K562 (cell line): ENCODE results near the gene SEBOX. TPM values are rescaled to one million over a fixed set of nuclear protein-coding genes. Genes with fewer than 3 reads are reported as not detected.

Experiments
- BRD9 ChIP-seq: fragments of 450-650 bp; IDR thresholded peaks from 2 replicates; pipeline ENCODE4 v1.6.1; 2018; ENCODE audit warnings: low read depth; ENCODE audit not compliant: partially characterized antibody
- CCNT2 ChIP-seq: IDR thresholded peaks from 2 replicates; pipeline ENCODE4 v1.6.1; 2011; ENCODE audit warnings: borderline replicate concordance, low read depth, mild to moderate bottlenecking, moderate library complexity, mixed read lengths, low read length; ENCODE audit not compliant: insufficient read length; ENCODE audit errors: extremely low read depth
- COPS2 ChIP-seq: fragments of 450-650 bp; conservative IDR thresholded peaks from 2 replicates; pipeline ENCODE4 v1.6.1; 2016; ENCODE audit warnings: mild to moderate bottlenecking, moderate library complexity
- FIP1L1 ChIP-seq: fragments of 200-400 bp; formaldehyde crosslinking; IDR thresholded peaks from 2 replicates; pipeline ENCODE4 v1.6.1; 2018; ENCODE audit warnings: mild to moderate bottlenecking, low read depth, low read length; ENCODE audit not compliant: poor library complexity, severe bottlenecking
- GATA2 ChIP-seq: sonication (generic); formaldehyde crosslinking; IDR thresholded peaks from 2 replicates; pipeline ENCODE4 v1.4.0; 2020; ENCODE audit warnings: mild to moderate bottlenecking, missing genetic modification reagents
- ILF3 ChIP-seq: fragments of 450-650 bp; IDR thresholded peaks from 2 replicates; pipeline ENCODE4 v1.6.1; 2018; ENCODE audit warnings: antibody characterized with exemption, mild to moderate bottlenecking, moderate library complexity, borderline replicate concordance
- MBD2 ChIP-seq: sonication (generic); IDR thresholded peaks from 2 replicates; pipeline ENCODE4 v1.6.1; 2016; ENCODE audit warnings: low read depth, borderline replicate concordance
- MED1 ChIP-seq: sonication (generic); formaldehyde crosslinking; IDR thresholded peaks from 2 replicates; pipeline ENCODE4 v1.8.1; 2023; ENCODE audit warnings: missing genetic modification reagents, borderline replicate concordance
- PHTF2 ChIP-seq: fragments of 250-450 bp; sonication (Bioruptor Pico); IDR thresholded peaks from 2 replicates; pipeline ENCODE4 v1.5.0; 2021; ENCODE audit warnings: mild to moderate bottlenecking
- POLR3G ChIP-seq: IDR thresholded peaks from 2 replicates; pipeline ENCODE4 v1.6.1; 2011; ENCODE audit not compliant: insufficient read length, insufficient replicate concordance; ENCODE audit errors: extremely low read depth
- PURB ChIP-seq: sonication (generic); formaldehyde crosslinking; IDR thresholded peaks from 2 replicates; pipeline ENCODE4 v1.9.0; 2021; ENCODE audit warnings: low read depth, mild to moderate bottlenecking, missing genetic modification reagents
- RFX5 ChIP-seq: IDR thresholded peaks from 2 replicates; pipeline ENCODE4 v1.6.1; 2011; ENCODE audit warnings: low read depth, mild to moderate bottlenecking, improper control_type of control experiment, low read length
- STAT5B ChIP-seq: fragments of 250-450 bp; sonication (Bioruptor Pico); IDR thresholded peaks from 2 replicates; pipeline ENCODE4 v1.8.0; 2021; ENCODE audit warnings: mild to moderate bottlenecking, inconsistent platforms
- TSHZ1 ChIP-seq: fragments of 250-450 bp; sonication (Bioruptor Pico); IDR thresholded peaks from 2 replicates; pipeline ENCODE4 v1.4.0; 2020; ENCODE audit warnings: mild to moderate bottlenecking, moderate library complexity
- ZBTB5 ChIP-seq: fragments of 450-650 bp; IDR thresholded peaks from 2 replicates; pipeline ENCODE4 v1.6.1; 2017; ENCODE audit warnings: antibody characterized with exemption
- ZBTB7A ChIP-seq: IDR thresholded peaks from 2 replicates; pipeline ENCODE4 v1.6.1; 2011; ENCODE audit warnings: low read depth, mild to moderate bottlenecking, low read length, moderate library complexity, borderline replicate concordance; ENCODE audit not compliant: control insufficient read depth
- ZKSCAN8 ChIP-seq: fragments of 200-800 bp; sonication (Bioruptor generic); IDR thresholded peaks from 2 replicates; pipeline ENCODE4 v1.6.1; 2016; ENCODE audit warnings: missing genetic modification characterization, missing compliant biosample characterization
- ZNF175 ChIP-seq: fragments of 200-800 bp; sonication (Bioruptor generic); IDR thresholded peaks from 2 replicates; pipeline ENCODE4 v1.6.1; 2016; ENCODE audit warnings: low read depth, mild to moderate bottlenecking, missing genetic modification characterization, missing compliant biosample characterization
- ZNF217 ChIP-seq: sonication (generic); formaldehyde crosslinking; IDR thresholded peaks from 2 replicates; pipeline ENCODE4 v1.8.0; 2022; ENCODE audit warnings: mild to moderate bottlenecking, missing genetic modification reagents
- ZNF280A ChIP-seq: fragments of 450-650 bp; IDR thresholded peaks from 2 replicates; pipeline ENCODE4 v1.6.1; 2018; ENCODE audit warnings: mild to moderate bottlenecking, low read depth; ENCODE audit not compliant: partially characterized antibody
- ZNF76 ChIP-seq: fragments of 250-450 bp; sonication (Bioruptor Pico); IDR thresholded peaks from 2 replicates; pipeline ENCODE4 v1.4.0; 2020; ENCODE audit warnings: mild to moderate bottlenecking, moderate library complexity, borderline replicate concordance
- ZSCAN29 ChIP-seq: fragments of 450-650 bp; IDR thresholded peaks from 2 replicates; pipeline ENCODE4 v1.6.1; 2017
- polyA plus RNA-seq, 8 experiments: library from polyadenylated mRNA; depleted of rRNA in 4 of 8; stranded (reverse) in 5 of 8; unstranded in 3 of 8; fragments of >200 nt; fragmentation: Nextera tagmentation in 2 of 8; fragmentation: Illumina TruSeq in 1 of 8; extraction: Ambion mirVana in 2 of 8; extraction: Trizol in 1 of 8; gene quantifications; 2 replicates each; pipeline versions ENCODE4 v1.2.1 to v1.2.3, GENCODE V29; 2011 to 2014; ENCODE audit warnings: inconsistent platforms in 1 of 8, missing spikeins in 1 of 8
- total RNA-seq, 7 experiments: library from RNA; depleted of rRNA in 6 of 7; stranded (reverse); fragments of >200 nt in 6 of 7; fragmentation: Illumina TruSeq in 2 of 7; extraction: Trizol in 2 of 7; gene quantifications; 2 replicates each; pipeline versions ENCODE4 v1.2.1 to v1.2.3, GENCODE V29; 2011 to 2021; ENCODE audit warnings: low replicate concordance in 1 of 7

The SEBOX gene
- total and polyA plus RNA-seq, 9 of the 15 experiments (the other 6 are each of a cell fraction or from before 2014, with no cell fraction given): not detected

DNA sequence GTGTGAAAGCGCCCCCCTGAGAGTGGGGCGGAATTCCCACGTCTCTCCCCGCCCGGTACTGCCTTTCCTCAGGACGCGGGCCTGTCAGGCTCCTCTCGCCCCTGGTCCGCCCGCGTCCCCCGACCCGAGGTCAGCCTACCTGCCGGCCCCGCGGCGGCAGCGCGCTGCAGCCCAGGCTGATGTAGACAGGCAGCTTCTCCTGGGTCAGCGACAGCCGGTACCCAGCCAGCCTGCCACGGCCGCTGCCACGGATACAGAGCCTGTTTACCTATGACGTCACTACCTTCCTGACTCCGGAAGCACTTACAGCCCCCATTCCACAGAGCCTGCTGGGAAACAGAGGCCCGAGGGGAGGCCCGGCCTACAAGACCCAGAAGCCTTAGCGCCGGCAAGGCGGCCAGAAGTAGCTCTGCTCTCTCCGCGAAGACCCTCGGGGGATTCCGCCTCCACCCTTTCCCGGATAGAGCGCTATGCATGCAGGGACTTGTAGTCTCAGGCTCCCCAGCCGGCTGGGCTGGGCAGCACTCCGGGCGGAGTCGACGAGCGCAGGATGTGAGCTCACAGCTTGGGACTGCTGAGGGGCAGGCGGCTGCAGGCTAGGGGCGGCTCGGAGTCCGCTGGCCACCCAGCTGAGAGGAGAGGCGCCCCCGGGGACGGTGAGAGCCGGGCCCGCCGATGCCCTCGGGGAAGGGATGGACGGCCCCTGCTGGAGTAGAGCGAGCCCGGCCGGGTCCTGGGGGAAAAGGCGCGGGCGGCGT is 29.6 kb downstream of the SEBOX start, which contains the start of the genes IFT20 and TNFAIP1 (continued):
- TF ChIP-seq TSHZ1 (0 out of 2 replicates have a peak, but pooled peaks have one; percentile 49), ZSCAN29 (no peak), POLR3G (no peak), FIP1L1 (no peak), ILF3 (no peak), ZNF175 (CRISPR knock-in tag) (peak; percentile 92), ZKSCAN8 (CRISPR knock-in tag) (no peak), ZBTB5 (no peak), RFX5 (peak; percentile 64; the same call in 1 of the 2 replicates), ZNF76 (CRISPR knock-in tag) (peak; percentile 93; the same call in 1 of the 2 replicates), STAT5B (CRISPR knock-in tag) (no peak), ZBTB7A (peak; percentile 100), MBD2 (peak; percentile 91), GATA2 (CRISPR knock-in tag) (no peak), PHTF2 (CRISPR knock-in tag) (no peak), ZNF280A (no peak), CCNT2 (no peak), PURB (CRISPR knock-in tag) (no peak), MED1 (CRISPR knock-in tag) (no peak), ZNF217 (no peak), BRD9 (no peak), COPS2 (no peak)
